Thymus (tissue), 11 donors: Measurements from ENCODE around the gene RBFOX2. TPM values are rescaled to one million over a fixed set of nuclear protein-coding genes. Genes with fewer than 3 reads are reported as not detected.

Experiments used
- DNase-seq, 9 donors: peaks; one replicate each; pipeline ENCODE4 v3.0.0-alpha.2; 2013; ENCODE audit warnings: low spot score in 9 of 9, low read depth in 6 of 9, missing footprints in 1 of 9
- H3K27ac ChIP-seq, 2 donors: one replicate each; pipeline ENCODE4 v1.5.1; 2013; ENCODE audit warnings: control low read depth in 1 of 2, low read depth in 1 of 2, low read length in 1 of 2, mild to moderate bottlenecking in 1 of 2, moderate library complexity in 1 of 2
- H3K27me3 ChIP-seq, 2 donors: one replicate each; pipeline ENCODE4 v1.5.1; 2013; ENCODE audit warnings: low read length in 1 of 2; ENCODE audit not compliant: control insufficient read depth in 2 of 2, insufficient read depth in 1 of 2
- H3K36me3 ChIP-seq, 2 donors: one replicate each; pipeline ENCODE4 v1.5.1; 2013; ENCODE audit warnings: low read length in 1 of 2, mild to moderate bottlenecking in 1 of 2, moderate library complexity in 1 of 2; ENCODE audit not compliant: control insufficient read depth in 2 of 2, insufficient read depth in 2 of 2
- H3K4me1 ChIP-seq, 2 donors: one replicate each; pipeline ENCODE4 v1.5.1; 2013; ENCODE audit warnings: low read length in 2 of 2; ENCODE audit not compliant: control insufficient read depth in 2 of 2, insufficient read depth in 2 of 2
- H3K4me3 ChIP-seq, 2 donors: one replicate each; pipeline ENCODE4 v1.5.1; 2013; ENCODE audit warnings: low read length in 2 of 2, control low read depth in 1 of 2, mild to moderate bottlenecking in 1 of 2
- H3K9me3 ChIP-seq, 2 donors: one replicate each; pipeline ENCODE4 v1.5.1; 2013; ENCODE audit warnings: low read length in 1 of 2, mild to moderate bottlenecking in 1 of 2; ENCODE audit not compliant: control insufficient read depth in 2 of 2, insufficient read depth in 1 of 2
- WGBS: extraction: QIAGEN DNeasy Blood & Tissue Kit; methylation state at CpG from one replicate; pipeline ENCODE4 v1.1.7; 2013; 5-methylcytosine and 5-hydroxymethylcytosine counted together
- polyA plus RNA-seq: library from polyadenylated mRNA; stranded (reverse); fragments of 200-250 nt; gene quantifications from one replicate; pipeline ENCODE4 v1.2.3, GENCODE V29; 2013
- total RNA-seq: library from RNA; stranded (reverse); fragments of 120-200 nt; gene quantifications from one replicate; pipeline ENCODE4 v1.2.4, GENCODE V29; 2013
- donor health status: healthy.

Gene RBFOX2
- total and polyA plus RNA-seq, 2 donors, result 10.2 to 14.9 TPM

DNA sequence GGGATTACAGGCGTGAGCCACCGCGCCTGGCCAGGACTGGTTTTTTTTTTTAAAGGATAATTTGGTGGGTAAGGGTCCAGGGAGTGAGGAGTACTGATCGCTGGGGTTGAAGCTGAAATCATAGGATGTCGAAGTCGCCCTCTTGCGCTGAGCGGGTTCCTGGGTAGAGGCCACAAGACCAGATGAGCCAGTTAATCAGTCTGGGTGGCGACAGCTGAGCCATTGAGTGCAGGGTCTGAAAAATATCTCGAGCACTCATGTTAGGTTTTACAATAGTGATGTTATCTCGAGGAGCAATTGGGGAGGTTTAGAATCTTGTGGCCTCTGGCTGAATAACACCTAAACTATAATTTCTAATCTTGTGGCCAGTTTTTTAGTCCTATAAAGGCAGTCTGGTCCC, 303.1 kb downstream of the RBFOX2 start:
- no peak for DNase-seq
- Histone ChIP-seq H3K4me3 (no peak overlapping the region), H3K27me3 (no peaks in the 10 kb centered on the region), H3K36me3 (no peaks in the 10 kb centered on the region), H3K9me3 (no peaks in the 10 kb centered on the region), H3K4me1 (no peaks in the 10 kb centered on the region), H3K27ac (no peak overlapping the region)
- 97% methylated on average over 11 of the region's 11 CpGs for WGBS

DNA sequence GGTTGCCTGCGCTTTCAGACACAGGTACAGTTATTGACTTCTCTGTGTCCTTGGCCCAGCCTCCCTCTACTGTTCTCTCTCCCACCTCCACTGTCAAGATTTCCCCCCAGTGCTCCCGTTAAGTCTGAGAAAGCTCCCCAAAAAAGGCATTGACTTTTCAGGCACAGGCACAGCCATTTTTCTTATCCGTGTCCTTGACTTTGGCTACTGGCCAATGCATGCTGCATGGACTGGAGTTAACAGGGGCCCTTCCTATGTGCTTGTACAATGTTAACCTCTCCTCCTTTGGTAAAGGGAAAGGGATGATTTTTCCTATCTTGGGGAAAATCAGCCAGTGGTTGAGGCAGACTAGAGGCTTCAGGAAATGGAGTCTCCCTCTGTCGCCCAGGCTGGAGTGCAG, 306.7 kb downstream of the RBFOX2 start:
- Histone ChIP-seq H3K36me3 (no peaks in the 10 kb centered on the region), H3K9me3 (no peaks in the 10 kb centered on the region), H3K4me1 (no peaks in the 10 kb centered on the region), H3K27me3 (no peaks in the 10 kb centered on the region), H3K4me3 (no peak overlapping the region), H3K27ac (no peak overlapping the region)
- no peak for DNase-seq
- WGBS, result 82% methylated on average over 4 of the region's 4 CpGs

DNA sequence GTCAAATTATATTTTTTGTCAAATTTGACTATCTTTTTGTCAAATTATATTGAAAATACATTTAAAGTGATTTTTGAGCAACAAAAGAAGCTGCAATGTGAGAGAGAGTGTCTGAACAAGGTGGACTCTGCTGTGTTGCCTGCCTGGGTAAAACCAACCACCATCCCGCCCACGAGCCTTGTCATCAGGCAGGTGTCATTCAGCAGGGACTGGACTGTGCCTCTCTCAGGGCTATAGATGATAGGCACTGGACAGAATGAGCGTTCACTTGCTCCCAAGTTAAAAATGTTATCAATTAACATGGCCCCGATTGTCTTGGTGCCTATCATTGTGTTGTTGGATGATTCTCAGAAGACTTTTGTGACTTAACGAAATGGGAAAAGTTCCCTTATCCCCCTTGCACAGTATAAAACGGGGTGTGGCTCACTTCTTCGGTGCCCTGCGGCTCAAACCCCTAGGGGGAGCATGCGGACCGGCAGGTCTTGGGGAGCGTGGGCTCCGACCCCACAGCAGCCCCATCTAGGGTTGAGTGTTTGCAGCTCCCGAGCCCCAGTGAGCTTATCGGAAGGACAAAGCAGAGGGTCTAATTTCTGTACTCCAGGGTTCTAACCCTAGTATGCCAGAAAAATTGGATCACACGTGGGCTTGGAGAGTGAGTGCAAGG, 309.3 kb downstream of the RBFOX2 start:
- Histone ChIP-seq H3K27me3 (no peaks in the 10 kb centered on the region), H3K9me3 (no peaks in the 10 kb centered on the region), H3K4me1 (no peaks in the 10 kb centered on the region), H3K27ac (no peak overlapping the region), H3K36me3 (no peaks in the 10 kb centered on the region), H3K4me3 (no peak overlapping the region)
- DNase-seq, result no peak
- WGBS, result 91% methylated on average over 15 of the region's 15 CpGs

DNA sequence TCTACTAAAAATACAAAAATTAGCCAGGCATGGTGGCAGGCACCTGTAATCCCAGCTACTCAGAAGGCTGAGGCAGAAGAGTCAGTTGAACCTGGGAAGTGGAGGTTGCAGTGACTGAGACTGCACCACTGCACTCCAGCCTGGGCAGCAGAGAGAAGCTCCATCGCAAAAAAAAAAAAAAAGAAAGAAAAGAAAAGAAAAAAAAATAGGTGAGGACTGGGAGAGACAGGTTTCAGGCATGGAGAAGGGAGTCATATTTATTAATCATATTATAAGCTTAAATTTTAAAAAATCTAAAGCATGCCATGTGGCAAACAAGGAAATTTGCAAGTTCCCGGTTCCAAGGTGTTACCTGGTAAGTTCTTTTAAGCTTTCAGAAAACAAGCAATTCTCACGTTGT, 311.1 kb downstream of the RBFOX2 start, which contains the start of gene APOL5:
Gene APOL5, plus strand, starts transcription at position 301 of the 400 bp plus-strand sequence. Its CDS starts 0 bp downstream, at position 301.
- Histone ChIP-seq H3K9me3 (no peaks in the 10 kb centered on the region), H3K4me3 (no peak within 1 kb of the TSS), H3K27ac (no peak within 1 kb of the TSS), H3K27me3 (no peaks in the 10 kb centered on the region), H3K4me1 (no peaks in the 10 kb centered on the region), H3K36me3 (no peaks in the 10 kb centered on the region)
- 93% methylated on average over 3 of the region's 3 CpGs for WGBS
- no peak for DNase-seq

DNA sequence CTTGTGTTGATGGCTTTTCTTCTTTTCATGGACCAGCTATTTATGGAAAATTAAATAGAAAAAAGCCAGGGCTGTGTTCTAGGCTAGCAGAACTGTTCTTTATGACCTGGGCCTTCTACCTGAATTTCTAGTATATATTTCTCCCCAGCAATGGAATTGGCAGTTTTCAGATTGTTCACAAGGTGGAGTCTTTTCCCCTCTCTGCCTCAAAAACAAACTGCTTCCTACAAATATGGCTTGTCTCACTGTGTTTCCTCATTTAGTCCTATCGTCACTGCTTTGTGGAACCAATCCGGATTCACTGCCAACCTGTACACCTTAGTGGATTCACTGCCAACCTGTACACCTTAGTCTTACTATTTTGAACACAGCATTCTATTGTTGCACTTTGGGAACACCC, 316.0 kb downstream of the RBFOX2 start:
- Histone ChIP-seq H3K36me3 (no peaks in the 10 kb centered on the region), H3K9me3 (no peaks in the 10 kb centered on the region), H3K4me3 (no peak overlapping the region), H3K4me1 (no peaks in the 10 kb centered on the region), H3K27me3 (no peaks in the 10 kb centered on the region), H3K27ac (no peak overlapping the region)
- DNase-seq, result no peak
- 92% methylated on average over 2 of the region's 2 CpGs for WGBS

DNA sequence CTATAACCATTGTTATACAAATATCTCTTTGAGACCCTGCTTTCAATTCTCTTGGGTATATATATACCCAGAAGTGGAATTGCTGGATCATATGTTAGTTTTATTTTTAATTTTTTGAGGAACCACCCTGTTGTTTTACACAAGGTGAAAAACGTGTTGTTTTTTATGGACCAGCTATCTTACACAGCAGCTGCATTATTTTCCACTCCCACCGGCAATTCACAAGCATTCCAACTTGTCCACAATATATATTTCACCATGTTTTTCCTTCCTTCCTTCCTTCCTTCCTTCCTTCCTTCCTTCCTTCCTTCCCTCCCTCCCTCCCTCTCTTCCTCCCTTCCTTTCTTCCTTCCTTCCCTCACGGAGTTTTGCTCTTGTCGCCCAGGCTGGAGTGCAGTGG, 317.3 kb downstream of the RBFOX2 start:
- Histone ChIP-seq H3K36me3 (no peaks in the 10 kb centered on the region), H3K4me3 (no peak overlapping the region), H3K27me3 (no peaks in the 10 kb centered on the region), H3K9me3 (no peaks in the 10 kb centered on the region), H3K4me1 (no peaks in the 10 kb centered on the region), H3K27ac (no peak overlapping the region)
- no peak for DNase-seq
- 90% methylated on average over 4 of the region's 4 CpGs for WGBS

DNA sequence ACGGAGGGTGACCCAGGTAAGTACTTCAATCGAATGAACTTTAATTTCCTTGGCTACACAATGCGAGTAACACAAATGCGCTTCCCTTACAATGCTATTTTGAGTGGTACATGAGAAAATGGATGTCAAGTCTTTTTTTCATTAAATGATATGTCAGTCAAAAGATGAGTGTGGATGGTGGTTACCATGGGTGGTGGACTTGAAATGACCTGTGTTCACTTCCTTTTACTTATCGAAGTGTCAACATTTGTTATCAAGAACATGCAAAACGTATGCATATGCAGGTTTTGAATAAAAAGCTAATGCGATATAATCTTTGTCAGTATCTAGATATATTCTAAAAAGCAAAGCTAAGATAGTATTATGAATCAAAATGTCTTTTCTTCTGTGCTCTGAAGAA, 319.7 kb downstream of the RBFOX2 start:
- no peak for DNase-seq
- 91% methylated on average over 7 of the region's 7 CpGs for WGBS
- Histone ChIP-seq H3K27me3 (no peaks in the 10 kb centered on the region), H3K36me3 (no peaks in the 10 kb centered on the region), H3K4me3 (no peak overlapping the region), H3K4me1 (no peaks in the 10 kb centered on the region), H3K27ac (no peak overlapping the region), H3K9me3 (no peaks in the 10 kb centered on the region)

DNA sequence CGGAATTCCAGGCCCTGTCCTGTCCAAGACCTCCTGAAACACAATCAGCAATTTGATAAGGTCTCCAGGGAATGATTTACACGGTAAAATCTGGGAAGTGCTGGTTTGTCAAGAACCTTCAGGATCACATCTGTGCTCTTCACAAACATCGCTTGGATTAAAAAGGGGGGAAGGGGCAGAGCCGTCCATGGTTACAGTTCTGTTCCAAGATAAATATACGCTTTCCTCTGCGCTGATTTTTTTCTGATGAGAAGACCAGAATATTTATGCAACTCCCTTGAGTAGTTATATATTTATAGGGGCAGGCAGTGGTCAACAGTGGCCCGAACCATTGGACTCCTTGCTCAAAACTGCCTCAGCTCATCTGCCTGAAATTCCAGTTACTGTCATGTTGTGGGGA, 320.2 kb downstream of the RBFOX2 start:
- H3K36me3 ChIP-seq, result no peaks in the 10 kb centered on the region
- WGBS, result 90% methylated on average over 7 of the region's 7 CpGs
- no peaks in the 10 kb centered on the region for H3K4me1 ChIP-seq
- DNase-seq, result no peak
- no peaks in the 10 kb centered on the region for H3K27me3 ChIP-seq
- no peak overlapping the region for H3K4me3 ChIP-seq
- H3K27ac ChIP-seq, result no peak overlapping the region
- H3K9me3 ChIP-seq, result no peaks in the 10 kb centered on the region

DNA sequence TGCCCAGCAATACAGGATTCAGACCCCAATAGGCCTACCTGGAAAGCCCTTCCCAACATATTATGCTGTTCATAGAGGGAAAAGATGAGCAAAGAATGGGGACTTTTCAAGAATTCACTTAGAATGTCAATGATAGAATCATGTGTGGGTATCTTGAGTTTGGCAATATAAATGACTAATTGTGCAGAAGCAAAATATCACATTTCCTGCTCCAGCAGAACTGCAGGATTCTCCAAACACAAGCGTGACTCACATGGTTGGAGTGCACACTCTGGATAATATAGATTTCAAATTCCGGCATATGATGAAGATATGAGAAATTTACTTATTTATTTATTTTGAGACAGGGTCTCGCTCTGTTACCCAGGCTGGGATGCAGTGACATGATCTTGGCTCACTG, 323.5 kb downstream of the RBFOX2 start:
- no peaks in the 10 kb centered on the region for H3K9me3 ChIP-seq
- H3K4me3 ChIP-seq, result no peak overlapping the region
- H3K4me1 ChIP-seq, result no peaks in the 10 kb centered on the region
- H3K27me3 ChIP-seq, result no peaks in the 10 kb centered on the region
- no peak for DNase-seq
- no peak overlapping the region for H3K27ac ChIP-seq
- 94% methylated on average over 3 of the region's 3 CpGs for WGBS
- H3K36me3 ChIP-seq, result no peaks in the 10 kb centered on the region
